Mesodermal cell (in vitro differentiated cells): Measurements from ENCODE around the gene GRHL3.

ENCODE experiments used
- H3K27ac ChIP-seq: 2 replicates; pipeline ENCODE4 v1.7.0; 2013; ENCODE audit warnings: mild to moderate bottlenecking, low read depth, low read length, moderate library complexity; ENCODE audit not compliant: severe bottlenecking
- H3K36me3 ChIP-seq: 2 replicates; pipeline ENCODE4 v1.7.1; 2013; ENCODE audit warnings: mild to moderate bottlenecking, low read length, moderate library complexity; ENCODE audit not compliant: control insufficient read depth, insufficient read depth
- H3K4me1 ChIP-seq: one replicate; pipeline ENCODE4 v1.7.1; 2013; ENCODE audit warnings: mild to moderate bottlenecking, low read length; ENCODE audit not compliant: insufficient read depth, control insufficient read depth, poor library complexity, severe bottlenecking
- H3K4me3 ChIP-seq: 2 replicates; pipeline ENCODE4 v1.7.0; 2013; ENCODE audit warnings: low read length, control low read depth, mild to moderate bottlenecking; ENCODE audit not compliant: insufficient read depth, poor library complexity, severe bottlenecking; ENCODE audit errors: extremely low read depth
- H3K9me3 ChIP-seq: 2 replicates; pipeline ENCODE4 v1.7.1; 2013; ENCODE audit warnings: mild to moderate bottlenecking, low read length, moderate library complexity; ENCODE audit not compliant: control insufficient read depth
- WGBS, 2 experiments: methylation state at CpG; one replicate each; pipeline ENCODE4 v1.1.5; 2013; ENCODE audit warnings: missing lambda C conversion rate in 2 of 2; ENCODE audit not compliant: insufficient coverage in 2 of 2; 5-methylcytosine and 5-hydroxymethylcytosine counted together

The GRHL3 gene

GRCh38 chr1:24327891-24328290 lies 8.7 kb downstream of the GRHL3 start:
- Histone ChIP-seq H3K36me3 (no peaks in the 10 kb centered on the region), H3K9me3 (no peaks in the 10 kb centered on the region), H3K27ac (no peak overlapping the region), H3K4me3 (no peak overlapping the region), H3K4me1 (peaks cover 16% of the 10 kb centered on the region)
- 100% methylated on average over 1 of the region's 2 CpGs; no CpG with 5 or more reads in 1 of the 2 experiments for WGBS, 2 experiments

DNA sequence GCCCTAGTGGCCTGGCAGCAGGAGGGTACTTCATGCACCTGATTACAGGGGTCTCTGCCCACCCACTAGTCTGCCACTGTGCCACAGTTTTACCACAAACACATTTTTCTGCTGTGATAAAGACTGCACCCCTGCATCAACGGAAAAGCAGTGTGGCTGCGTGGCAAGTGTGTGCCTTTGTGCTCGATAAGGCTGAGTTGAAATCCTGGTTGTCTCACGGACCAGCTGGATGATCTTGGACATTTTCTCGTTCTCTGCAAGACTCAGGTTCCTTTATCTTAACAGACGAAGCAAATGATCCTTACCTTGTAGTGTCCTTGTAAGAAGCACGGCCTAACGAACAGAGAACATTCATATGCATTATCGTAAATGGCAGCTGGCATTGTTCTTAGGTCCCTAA lies 10.2 kb downstream of the GRHL3 start:
- H3K27ac ChIP-seq: no peak overlapping the region
- H3K4me3 ChIP-seq: no peak overlapping the region
- no peaks in the 10 kb centered on the region for H3K9me3 ChIP-seq
- H3K4me1 ChIP-seq: peaks cover 12% of the 10 kb centered on the region
- H3K36me3 ChIP-seq: no peaks in the 10 kb centered on the region
- 86 to 90% methylated on average over 9 of the region's 9 CpGs for WGBS, 2 experiments

DNA sequence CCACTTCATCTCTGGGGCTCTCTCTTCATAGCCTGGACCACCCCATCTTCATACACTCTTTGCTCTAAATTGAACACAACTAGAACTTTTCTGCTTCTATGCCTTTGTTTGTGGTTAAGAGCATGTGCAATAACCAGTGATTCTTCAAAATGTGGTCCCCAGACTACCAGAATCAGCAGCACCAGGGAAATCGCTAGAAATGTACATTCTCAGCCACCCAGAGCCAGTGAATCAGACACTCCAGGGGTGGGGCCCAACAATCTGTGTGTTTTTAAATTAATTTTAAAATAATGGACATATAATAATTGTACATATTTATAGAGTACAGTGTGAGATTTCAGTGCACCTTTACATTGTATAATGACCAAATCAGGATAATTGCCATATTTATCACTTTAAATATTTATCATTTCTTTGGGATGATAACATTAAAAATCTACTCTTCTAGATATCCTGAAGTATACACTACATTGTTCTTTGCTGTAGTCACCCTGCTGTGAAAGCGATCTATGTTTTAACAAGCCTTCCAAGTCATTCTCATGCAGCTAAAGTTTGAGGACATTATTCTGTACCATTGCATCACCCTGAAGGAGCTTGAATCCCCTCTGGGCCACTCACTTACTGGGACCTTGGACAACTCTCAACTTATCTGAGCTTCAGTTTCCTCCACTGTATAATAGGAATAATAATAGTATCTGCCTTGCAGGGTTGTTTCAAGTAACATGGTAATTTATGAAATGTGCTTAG lies 10.8 kb downstream of the GRHL3 start:
- Histone ChIP-seq H3K4me3 (no peak overlapping the region), H3K4me1 (peaks cover 13% of the 10 kb centered on the region), H3K27ac (no peak overlapping the region), H3K36me3 (no peaks in the 10 kb centered on the region), H3K9me3 (no peaks in the 10 kb centered on the region)
- WGBS, 2 experiments: 90 to 100% methylated on average over 1 to 2 of the region's 2 CpGs

DNA sequence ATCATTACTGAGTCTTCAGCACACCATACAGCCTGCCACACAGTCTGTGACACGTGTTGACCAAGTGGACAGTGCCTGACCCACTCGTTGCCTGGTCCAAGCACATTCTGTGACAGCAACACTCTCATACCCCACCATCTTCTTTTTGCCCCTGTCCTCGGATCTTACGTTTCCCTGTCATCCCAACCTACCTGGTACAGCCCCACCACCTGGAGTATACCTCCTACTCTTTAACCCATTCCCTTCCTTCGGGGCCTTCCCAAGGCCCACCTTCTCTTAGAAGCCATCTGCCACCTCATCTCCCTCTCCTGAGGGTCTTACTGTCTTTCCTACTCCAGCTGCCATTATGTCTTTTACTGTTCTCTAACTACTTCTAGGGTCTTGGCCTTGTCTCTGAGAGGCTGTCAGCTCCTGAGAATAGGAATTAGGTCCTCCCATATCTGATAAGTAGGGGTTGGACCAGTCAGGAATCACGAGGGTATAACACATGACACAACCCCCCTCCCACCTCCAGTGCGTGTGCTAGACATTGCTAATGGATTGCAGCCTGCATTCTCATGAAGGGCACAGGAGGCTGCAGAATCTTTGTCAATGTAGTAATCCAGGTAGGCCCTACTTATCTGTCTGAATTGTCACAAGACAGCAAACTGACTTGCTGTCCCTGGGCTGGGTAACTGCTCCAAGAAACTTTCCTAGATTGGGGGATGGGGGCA lies 13.0 kb downstream of the GRHL3 start:
- Histone ChIP-seq H3K36me3 (no peaks in the 10 kb centered on the region), H3K4me1 (peaks cover 16% of the 10 kb centered on the region), H3K9me3 (no peaks in the 10 kb centered on the region), H3K4me3 (no peak overlapping the region), H3K27ac (no peak overlapping the region)
- 85 to 89% methylated on average over 3 to 7 of the region's 7 CpGs for WGBS, 2 experiments

- Histone ChIP-seq H3K36me3 (no peaks in the 10 kb centered on the region), H3K4me3 (no peak overlapping the region), H3K4me1 (peaks cover 19% of the 10 kb centered on the region), H3K9me3 (no peaks in the 10 kb centered on the region), H3K27ac (no peak overlapping the region)
- WGBS, 2 experiments: 83 to 100% methylated on average over 1 to 2 of the region's 5 CpGs
Measured at GRCh38 chr1:24336075-24336474, 16.9 kb downstream of the GRHL3 start.

DNA sequence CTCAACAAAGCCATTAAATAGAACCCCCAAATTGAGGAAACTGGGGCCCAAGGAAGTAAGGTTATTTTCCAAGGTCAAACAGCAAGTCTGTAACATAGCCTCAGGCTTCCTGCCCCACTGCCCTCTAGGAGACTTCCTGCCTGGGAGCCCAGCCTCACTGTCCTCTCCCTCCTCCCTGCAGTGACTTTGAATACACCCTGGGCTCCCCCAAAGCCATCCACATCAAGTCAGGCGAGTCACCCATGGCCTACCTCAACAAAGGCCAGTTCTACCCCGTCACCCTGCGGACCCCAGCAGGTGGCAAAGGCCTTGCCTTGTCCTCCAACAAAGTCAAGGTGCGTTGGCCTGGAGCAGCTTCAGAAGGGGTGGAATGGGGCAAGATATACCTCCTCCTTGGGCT lies 18.3 kb downstream of the GRHL3 start:
- Histone ChIP-seq H3K36me3 (no peaks in the 10 kb centered on the region), H3K9me3 (no peaks in the 10 kb centered on the region), H3K4me1 (peaks cover 20% of the 10 kb centered on the region), H3K27ac (no peak overlapping the region), H3K4me3 (no peak overlapping the region)
- WGBS, 2 experiments: 86 to 100% methylated on average over 2 to 4 of the region's 4 CpGs

GRCh38 chr1:24338447-24338846 lies 19.3 kb downstream of the GRHL3 start:
- WGBS, 2 experiments: 83 to 88% methylated on average over 5 of the region's 5 CpGs
- Histone ChIP-seq H3K4me3 (no peak overlapping the region), H3K4me1 (peaks cover 20% of the 10 kb centered on the region), H3K36me3 (no peaks in the 10 kb centered on the region), H3K9me3 (no peaks in the 10 kb centered on the region), H3K27ac (no peak overlapping the region)

GRCh38 chr1:24339996-24340395 lies 20.8 kb downstream of the GRHL3 start:
- no peak overlapping the region for H3K4me3 ChIP-seq
- H3K4me1 ChIP-seq: peaks cover 17% of the 10 kb centered on the region
- no peaks in the 10 kb centered on the region for H3K36me3 ChIP-seq
- H3K9me3 ChIP-seq: no peaks in the 10 kb centered on the region
- no peak overlapping the region for H3K27ac ChIP-seq
- whole genome bisulfite sequencing, 2 experiments: 96% methylated on average over 8 of the region's 8 CpGs

GRCh38 chr1:24340770-24341169 lies 21.6 kb downstream of the GRHL3 start:
- Histone ChIP-seq H3K4me3 (no peak overlapping the region), H3K9me3 (no peaks in the 10 kb centered on the region), H3K36me3 (no peaks in the 10 kb centered on the region), H3K27ac (no peak overlapping the region), H3K4me1 (peaks cover 17% of the 10 kb centered on the region)
- whole genome bisulfite sequencing, 2 experiments: 37 to 61% methylated on average over 4 to 6 of the region's 8 CpGs

GRCh38 chr1:24341260-24341659 lies 22.1 kb downstream of the GRHL3 start:
- peaks cover 17% of the 10 kb centered on the region for H3K4me1 ChIP-seq
- H3K4me3 ChIP-seq: no peak overlapping the region
- no peak overlapping the region for H3K27ac ChIP-seq
- no peaks in the 10 kb centered on the region for H3K36me3 ChIP-seq
- 45 to 60% methylated on average over 4 to 6 of the region's 8 CpGs for WGBS, 2 experiments
- no peaks in the 10 kb centered on the region for H3K9me3 ChIP-seq
